Stimulated activated CD4-positive, alpha-beta T cell treated with anti-CD3 and anti-CD28 coated beads, Interleukin-2, amount 100 ng/mL, for 4 hours (primary cell): ENCODE measurements around the gene SSC5D.

Source experiments
- DNase-seq: peaks from one replicate; pipeline ENCODE4 v3.0.0-alpha.2; 2020; ENCODE audit warnings: low read depth

The SSC5D gene

DNA sequence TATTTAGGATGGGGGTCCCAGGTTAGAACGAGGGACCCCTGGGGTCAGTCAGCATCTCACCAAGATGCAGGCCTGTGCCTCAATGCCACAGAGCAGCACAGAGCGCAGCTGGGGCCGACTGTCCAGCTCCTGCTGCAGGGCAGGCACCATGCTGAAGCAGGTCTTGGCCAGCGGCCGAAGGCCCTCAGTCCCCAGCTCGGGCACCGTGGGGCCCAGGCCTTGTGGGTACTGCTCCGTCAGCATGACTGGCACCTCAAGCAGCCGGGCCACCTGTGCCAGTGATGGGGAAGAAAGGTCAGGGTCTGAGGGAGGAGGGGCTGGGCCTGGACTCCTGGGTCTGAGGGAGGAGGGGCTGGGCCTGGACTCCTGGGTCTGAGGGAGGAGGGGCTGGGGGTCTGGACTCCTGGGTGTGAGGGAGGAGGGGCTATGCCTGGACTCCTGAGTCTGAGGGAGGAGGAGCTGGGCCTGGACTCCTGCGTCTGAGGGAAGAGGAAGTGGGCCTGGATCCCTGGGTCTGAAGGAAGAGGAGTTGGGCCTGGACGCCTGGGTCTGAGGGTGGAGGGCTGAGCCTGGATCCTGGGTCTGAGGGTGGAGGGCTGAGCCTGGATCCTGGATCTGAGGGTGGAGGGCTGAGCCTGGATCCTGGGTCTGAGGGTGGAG, 32.5 kb upstream of the SSC5D start:
- no peak for DNase-seq

DNA sequence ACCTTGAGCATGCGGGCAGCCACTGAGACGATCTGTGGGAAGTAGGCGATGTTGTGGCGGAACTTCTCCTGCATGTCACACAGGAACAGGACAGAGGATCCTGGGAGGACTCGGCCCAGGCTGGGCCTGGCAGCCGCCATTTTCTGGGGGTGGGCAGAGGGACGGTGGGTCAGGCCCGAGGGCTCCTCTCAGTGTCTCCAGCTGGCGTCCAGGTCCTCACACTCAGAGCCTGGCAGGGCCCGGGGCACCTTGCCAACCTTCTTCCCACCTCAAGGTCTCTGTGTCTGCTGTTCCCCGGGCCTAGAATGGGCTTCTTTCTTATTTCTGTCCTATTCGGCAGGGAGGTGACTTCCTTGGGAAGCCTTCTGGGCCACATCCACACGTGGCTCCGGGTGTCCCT, 31.9 kb upstream of the SSC5D start:
- DNase-seq = no peak

GRCh38 chr19:55457683-55458457, 30.4 kb upstream of the SSC5D start:
- no peak for DNase-seq

- no peak for DNase-seq
Measured at GRCh38 chr19:55459551-55459949, 28.7 kb upstream of the SSC5D start.

GRCh38 chr19:55459950-55460657, 28.1 kb upstream of the SSC5D start:
- DNase-seq = no peak

DNA sequence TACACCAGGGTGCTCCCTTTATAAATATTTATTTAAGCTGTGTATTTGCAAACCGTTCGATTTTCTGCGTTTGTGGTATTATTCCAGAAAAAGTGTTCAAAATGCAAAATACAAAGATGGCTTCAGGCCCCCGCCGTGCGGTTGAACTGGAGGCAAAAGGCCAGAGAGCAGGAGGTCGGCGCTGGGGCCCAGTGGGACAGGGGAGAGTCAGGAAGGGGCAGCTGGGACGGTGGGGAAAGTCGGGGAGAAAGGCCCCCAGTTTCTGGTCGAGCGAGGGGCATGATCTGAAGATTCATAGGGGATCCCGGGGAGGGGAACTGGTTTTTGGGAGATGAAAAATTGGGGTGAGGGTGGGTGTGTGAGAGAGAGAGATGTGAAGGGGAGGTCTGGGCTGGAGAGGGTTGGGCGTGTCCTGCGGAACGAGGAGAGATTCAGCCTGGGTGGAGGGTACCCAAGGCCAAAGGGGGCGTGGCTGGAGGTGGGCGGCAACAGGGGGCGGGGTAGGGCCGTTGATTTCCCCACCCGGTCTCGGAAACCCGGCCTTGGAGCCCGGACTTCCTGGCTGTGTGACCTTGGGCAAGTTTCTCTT, 27.5 kb upstream of the SSC5D start:
- no peak for DNase-seq

GRCh38 chr19:55461259-55461973, 26.8 kb upstream of the SSC5D start, which contains the start of gene ISOC2:
ISOC2 (minus strand) TSS chr19:55461642; CDS start chr19:55456486, 5,156 bp downstream.
- peak; percentile 100 for DNase-seq

DNA sequence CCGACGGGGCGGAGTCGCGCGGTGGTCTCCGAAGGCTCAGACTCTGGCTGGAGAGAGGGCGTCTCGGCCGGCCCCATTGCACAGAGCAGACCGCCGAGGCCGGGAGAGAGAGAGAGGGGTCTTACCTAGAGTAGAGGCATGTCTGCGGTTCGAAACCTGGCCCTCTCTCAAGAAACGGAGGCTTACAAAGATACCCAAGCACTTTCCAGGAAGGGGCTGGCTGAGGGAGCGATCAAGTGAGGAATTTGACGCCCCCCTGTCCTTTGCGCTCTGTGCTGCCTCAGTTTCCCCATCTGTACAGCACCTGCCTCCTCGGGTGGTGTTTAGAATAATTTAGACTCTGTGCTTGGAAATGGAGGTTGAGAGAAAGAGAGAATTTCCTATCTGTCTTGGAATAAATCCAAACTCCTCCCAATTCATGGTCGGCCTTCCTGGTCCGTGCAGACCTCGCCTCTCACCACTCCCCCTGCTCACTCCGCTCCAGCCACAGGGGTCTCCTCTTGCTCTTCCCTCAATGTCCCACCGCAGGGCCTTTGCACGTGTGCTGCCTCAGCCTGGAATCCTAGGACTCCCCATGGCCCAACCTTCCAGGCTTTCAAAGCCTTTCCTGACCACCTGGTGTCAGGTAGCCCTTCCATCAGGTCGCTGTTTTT, 26.1 kb upstream of the SSC5D start:
- DNase-seq = no peak

- DNase-seq = no peak
Measured at GRCh38 chr19:55462722-55463121, 25.5 kb upstream of the SSC5D start.

GRCh38 chr19:55463583-55464031, 24.6 kb upstream of the SSC5D start:
- no peak for DNase-seq

- DNase-seq = no peak
Measured at GRCh38 chr19:55464039-55464661, 24.1 kb upstream of the SSC5D start.

GRCh38 chr19:55464662-55465054, 23.6 kb upstream of the SSC5D start, which contains the start of gene C19orf85:
C19orf85 (minus strand) TSS chr19:55464751; CDS start chr19:55464554, 197 bp downstream.
- no peak for DNase-seq

GRCh38 chr19:55465460-55466240, 22.6 kb upstream of the SSC5D start:
- no peak for DNase-seq

- no peak for DNase-seq
Measured at GRCh38 chr19:55466241-55466614, 22.0 kb upstream of the SSC5D start.

DNA sequence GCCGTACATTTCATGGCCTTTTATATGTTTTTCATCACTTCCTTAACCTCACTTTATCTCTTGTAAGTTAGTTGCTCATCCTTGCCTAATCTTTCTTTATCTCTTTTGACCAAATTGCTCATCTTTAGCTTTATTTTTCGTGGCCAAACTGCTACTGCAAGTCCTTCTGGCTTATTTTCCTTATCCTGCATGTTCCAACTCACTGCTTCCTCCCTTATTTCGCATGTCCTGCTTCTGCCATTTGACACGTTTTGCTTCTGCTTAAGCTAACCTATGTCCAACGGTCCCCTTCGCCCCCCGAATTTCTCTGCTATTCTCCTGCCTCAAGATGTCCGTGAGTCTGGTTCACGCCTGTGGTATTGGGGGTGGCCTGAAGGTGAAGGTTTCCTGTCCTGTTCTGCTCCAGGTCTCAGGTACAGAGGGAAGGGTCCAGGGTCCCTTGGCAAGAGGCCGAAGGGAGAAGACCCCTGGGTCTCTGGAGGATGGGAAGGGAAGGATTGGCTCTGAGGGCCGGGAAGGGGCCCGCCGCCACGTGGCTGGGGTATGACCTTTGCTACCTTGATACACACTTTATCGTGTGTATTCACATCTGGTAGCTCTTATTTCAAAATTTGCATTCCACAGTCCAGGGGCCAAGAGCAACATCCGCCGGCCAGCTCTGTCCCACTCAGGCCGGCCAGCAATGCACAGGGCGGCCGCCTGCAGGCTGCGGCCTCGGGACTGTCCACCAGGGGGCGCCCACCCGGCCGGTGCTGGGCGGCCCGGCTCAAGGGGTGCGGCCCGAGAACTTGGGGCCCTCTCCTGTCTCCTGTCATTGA, 20.8 kb upstream of the SSC5D start:
- DNase-seq = peak; percentile 44

GRCh38 chr19:55468054-55468393, 20.2 kb upstream of the SSC5D start:
- no peak for DNase-seq

DNA sequence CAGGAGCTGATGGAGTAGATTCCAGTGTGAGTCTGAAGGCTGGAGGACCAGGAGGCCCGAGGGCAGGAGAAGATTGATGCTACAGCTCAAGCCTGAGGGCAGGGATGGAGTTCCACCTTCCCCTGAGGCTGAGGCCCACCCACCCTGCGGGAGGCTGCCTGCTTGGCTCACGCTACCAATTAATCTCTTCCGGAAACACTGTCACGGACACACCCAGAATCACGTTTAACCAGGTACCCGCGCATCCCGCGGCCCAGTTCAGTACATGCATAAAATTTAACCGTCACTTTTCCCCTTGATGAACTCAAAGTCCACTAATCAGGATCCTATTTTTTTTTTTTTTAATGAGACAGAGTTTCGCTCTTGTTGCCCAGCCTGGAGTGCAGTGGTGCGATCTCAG, 17.0 kb upstream of the SSC5D start:
- no peak for DNase-seq

DNA sequence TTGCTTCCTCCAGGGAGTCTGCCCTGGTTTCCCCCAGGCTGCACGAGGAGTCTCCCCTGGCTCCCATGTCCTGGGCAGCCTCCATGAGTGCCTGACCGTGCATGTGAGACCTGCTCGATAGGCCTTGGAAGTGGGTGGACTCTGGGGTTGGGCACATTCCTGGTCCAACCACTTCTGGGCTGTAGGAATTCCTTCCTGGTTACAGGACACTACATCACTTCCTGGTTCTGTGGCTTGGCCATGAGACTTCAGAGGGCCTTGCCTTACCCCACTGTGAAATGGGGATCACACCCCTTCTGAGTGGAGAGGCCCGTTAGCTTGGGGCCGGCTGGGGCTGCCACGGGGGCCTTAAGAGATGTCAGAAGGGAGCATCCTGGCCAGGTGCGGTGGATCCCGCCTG, 15.8 kb upstream of the SSC5D start:
- DNase-seq = no peak
